ENCODE results near the gene FAM222B.

The FAM222B gene, protein sequence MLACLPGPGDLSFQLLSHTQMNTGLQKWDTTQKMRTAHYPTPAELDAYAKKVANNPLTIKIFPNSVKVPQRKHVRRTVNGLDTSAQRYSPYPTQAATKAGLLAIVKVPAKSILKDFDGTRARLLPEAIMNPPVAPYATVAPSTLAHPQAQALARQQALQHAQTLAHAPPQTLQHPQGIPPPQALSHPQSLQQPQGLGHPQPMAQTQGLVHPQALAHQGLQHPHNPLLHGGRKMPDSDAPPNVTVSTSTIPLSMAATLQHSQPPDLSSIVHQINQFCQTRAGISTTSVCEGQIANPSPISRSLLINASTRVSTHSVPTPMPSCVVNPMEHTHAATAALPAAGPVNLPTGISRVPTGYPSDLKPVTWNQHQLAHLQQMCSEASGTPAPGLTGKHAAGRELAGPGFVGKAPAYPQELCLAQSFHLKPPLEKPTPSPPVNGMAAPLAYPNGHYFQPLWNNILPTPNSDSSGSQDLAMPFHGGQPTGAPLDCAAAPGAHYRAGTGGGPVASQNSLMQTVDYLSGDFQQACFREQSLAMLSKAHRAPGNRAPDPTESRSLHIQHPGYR

DNA sequence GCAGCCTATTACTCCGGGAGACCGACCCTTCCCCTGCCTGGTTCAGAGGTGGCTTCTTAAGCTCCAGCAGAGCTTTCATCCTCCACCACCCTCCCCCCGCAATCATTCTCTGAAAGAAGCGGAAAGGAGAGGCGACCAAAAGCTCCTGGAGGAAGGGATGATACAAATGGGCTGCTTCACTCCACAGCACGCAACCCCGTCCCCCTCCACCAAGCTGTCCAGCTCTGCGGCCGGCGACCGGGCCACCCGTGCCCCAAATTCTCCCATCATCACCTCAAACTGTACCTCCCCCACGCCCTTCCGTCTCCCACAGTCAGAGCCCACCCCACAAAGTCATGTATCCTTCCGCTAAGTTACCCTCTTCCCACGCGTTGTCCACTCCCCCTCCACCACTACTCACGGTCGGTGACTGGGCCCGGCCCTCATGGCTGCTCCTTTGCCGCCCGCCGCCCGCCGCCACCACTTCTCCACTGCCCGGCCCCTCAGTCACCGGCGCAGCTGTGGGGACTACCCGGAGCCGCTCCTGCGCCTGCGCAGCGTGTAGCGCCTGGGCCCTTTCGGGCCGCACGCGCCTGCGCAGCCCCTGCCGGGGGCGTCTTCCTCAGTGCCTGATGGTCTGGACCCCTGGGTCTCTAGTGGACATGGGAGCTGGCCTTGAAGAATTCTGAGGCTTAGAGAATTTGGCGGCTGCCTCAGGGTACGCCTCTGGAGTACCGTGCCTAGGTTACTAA is at the start of gene FAM222B:
TSS of gene FAM222B (minus strand) at position 509 of the 731 bp plus-strand sequence. CDS start 76,123 bp downstream, outside the sequence.
- peak within 1 kb of the TSS; percentile 75 for H3K27ac ChIP-seq
- peak within 1 kb of the TSS; percentile 72 for H3K4me3 ChIP-seq (ENCODE audit: low read depth, low read length)
- no peaks in the 10 kb centered on the region for H3K27me3 ChIP-seq (ENCODE audit: insufficient read depth, low read depth, severe bottlenecking)
- TF ChIP-seq, protein P1, sequence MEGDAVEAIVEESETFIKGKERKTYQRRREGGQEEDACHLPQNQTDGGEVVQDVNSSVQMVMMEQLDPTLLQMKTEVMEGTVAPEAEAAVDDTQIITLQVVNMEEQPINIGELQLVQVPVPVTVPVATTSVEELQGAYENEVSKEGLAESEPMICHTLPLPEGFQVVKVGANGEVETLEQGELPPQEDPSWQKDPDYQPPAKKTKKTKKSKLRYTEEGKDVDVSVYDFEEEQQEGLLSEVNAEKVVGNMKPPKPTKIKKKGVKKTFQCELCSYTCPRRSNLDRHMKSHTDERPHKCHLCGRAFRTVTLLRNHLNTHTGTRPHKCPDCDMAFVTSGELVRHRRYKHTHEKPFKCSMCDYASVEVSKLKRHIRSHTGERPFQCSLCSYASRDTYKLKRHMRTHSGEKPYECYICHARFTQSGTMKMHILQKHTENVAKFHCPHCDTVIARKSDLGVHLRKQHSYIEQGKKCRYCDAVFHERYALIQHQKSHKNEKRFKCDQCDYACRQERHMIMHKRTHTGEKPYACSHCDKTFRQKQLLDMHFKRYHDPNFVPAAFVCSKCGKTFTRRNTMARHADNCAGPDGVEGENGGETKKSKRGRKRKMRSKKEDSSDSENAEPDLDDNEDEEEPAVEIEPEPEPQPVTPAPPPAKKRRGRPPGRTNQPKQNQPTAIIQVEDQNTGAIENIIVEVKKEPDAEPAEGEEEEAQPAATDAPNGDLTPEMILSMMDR (IDR thresholded peaks at IDR 0.05; ENCODE audit: low read depth, low read length) = no peak
- DNase-seq = peak; percentile 90
- H3K9me3 ChIP-seq (ENCODE audit: severe bottlenecking) = no peaks in the 10 kb centered on the region
- peaks cover 6% of the 10 kb centered on the region; the same call in 1 of the 2 replicates for H3K36me3 ChIP-seq

DNA sequence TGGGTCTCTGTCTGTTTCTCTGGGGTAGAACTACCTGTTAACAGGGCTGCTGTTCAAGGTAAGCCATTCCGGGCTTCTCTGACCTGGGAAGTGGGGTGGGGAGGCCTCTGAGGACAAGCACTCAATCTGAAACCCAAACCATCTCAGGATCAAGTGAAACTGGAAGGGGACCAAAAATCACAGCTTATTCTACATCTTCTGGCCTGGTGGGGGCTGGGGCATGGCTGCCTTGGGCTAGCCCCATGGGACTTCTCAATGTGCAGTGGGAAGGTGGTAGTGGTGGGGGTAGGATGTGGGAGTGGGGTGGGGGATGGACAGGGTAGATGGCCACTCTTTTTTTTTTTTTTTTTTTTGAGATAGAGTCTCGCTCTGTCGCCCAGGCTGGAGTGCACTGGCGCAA is 49.4 kb upstream of the FAM222B start:
- TF ChIP-seq, protein P1 (IDR thresholded peaks at IDR 0.05; ENCODE audit: low read depth, low read length) = no peak
- no peak overlapping the region for H3K4me3 ChIP-seq (ENCODE audit: low read depth, low read length)
- peaks cover 23% of the 10 kb centered on the region for H3K36me3 ChIP-seq
- no peaks in the 10 kb centered on the region for H3K9me3 ChIP-seq (ENCODE audit: severe bottlenecking)
- H3K27me3 ChIP-seq (ENCODE audit: insufficient read depth, low read depth, severe bottlenecking) = no peaks in the 10 kb centered on the region
- no peak overlapping the region for H3K27ac ChIP-seq
- no peak for DNase-seq

DNA sequence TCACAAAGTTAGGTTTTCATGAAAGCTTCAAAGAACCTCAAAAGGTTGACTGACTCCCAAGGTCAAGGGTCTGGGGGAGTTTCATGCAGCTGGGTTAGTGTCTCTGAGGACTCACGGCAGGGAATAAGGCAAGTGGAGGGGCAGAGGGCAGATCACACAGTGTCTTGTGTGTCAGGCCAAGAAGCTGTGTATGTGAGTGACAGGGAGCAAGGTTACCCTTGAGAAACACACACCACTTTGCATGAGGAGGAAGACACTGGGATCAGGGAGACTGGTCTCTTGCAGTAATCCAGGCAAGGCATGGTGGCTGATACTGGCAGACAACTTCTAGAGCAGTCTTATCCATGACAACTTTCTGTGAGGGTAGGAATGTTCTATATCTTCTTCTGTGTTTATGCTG is 48.6 kb upstream of the FAM222B start:
- H3K27me3 ChIP-seq (ENCODE audit: insufficient read depth, low read depth, severe bottlenecking) = no peaks in the 10 kb centered on the region
- H3K4me3 ChIP-seq (ENCODE audit: low read depth, low read length) = no peak overlapping the region
- H3K9me3 ChIP-seq (ENCODE audit: severe bottlenecking) = no peaks in the 10 kb centered on the region
- no peak for DNase-seq
- no peak overlapping the region for H3K27ac ChIP-seq
- peaks cover 22% of the 10 kb centered on the region for H3K36me3 ChIP-seq
- TF ChIP-seq, protein P1 (IDR thresholded peaks at IDR 0.05; ENCODE audit: low read depth, low read length) = no peak

DNA sequence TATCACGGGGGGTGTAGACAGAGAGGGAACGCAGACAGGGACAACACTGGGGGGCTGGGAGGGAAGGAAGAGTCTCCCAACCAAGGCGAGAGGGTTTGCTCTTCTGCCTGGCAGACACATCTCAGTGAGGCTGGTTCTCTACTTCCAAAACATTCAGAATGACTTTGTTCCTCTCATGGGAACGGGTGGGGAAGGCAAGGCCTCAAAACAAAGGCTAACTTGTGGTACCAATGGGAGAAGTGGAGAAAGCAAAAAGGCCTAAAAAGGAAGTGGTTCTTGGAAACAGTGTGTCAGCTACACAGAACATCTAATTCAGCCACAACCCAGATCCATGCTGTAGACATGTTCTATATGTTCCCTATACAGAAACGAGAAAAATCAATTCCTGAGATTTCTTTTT is 47.4 kb upstream of the FAM222B start:
- TF ChIP-seq, protein P1 (IDR thresholded peaks at IDR 0.05; ENCODE audit: low read depth, low read length) = no peak
- Histone ChIP-seq H3K36me3 (peaks cover 19% of the 10 kb centered on the region), H3K4me3 (ENCODE audit: low read depth, low read length) (no peak overlapping the region), H3K27ac (no peak overlapping the region), H3K27me3 (ENCODE audit: insufficient read depth, low read depth, severe bottlenecking) (no peaks in the 10 kb centered on the region), H3K9me3 (ENCODE audit: severe bottlenecking) (no peaks in the 10 kb centered on the region)
- no peak for DNase-seq

DNA sequence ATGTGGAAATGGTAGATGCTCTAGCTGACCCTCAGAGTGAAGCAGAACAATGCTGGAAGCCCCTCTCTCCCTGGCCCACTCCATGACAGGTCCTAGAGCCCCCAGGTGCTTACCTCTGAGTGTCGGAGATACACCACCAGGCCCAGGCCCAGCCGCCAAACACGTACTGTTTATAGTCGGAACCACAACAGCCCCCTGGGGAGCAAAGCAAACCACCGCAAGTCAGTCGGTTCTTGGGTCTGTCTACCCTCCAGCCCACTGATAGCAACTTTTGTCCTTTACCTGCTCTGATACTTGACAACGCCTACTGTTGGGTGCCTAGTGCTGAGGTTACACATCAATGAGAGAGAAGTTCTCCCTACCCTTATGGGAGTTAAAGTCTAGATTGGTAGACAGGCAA is 46.2 kb upstream of the FAM222B start:
- H3K4me3 ChIP-seq (ENCODE audit: low read depth, low read length) = no peak overlapping the region
- no peak overlapping the region for H3K27ac ChIP-seq
- TF ChIP-seq, protein P1 (IDR thresholded peaks at IDR 0.05; ENCODE audit: low read depth, low read length) = no peak
- DNase-seq = no peak
- H3K27me3 ChIP-seq (ENCODE audit: insufficient read depth, low read depth, severe bottlenecking) = no peaks in the 10 kb centered on the region
- H3K9me3 ChIP-seq (ENCODE audit: severe bottlenecking) = no peaks in the 10 kb centered on the region
- H3K36me3 ChIP-seq = peaks cover 13% of the 10 kb centered on the region

Measured in WERI-Rb-1 (cell line).